HG03442 (cell line): ENCODE data around the gene MATN3.
A peak's percentile ranks its signal among the peaks of the same experiment; 100 is the strongest.

Experiments used
- ATAC-seq: cut with Tn5 transposase; IDR thresholded peaks from one replicate; pipeline ENCODE4 v1.9.1; 2021; ENCODE audit warnings: mild to moderate bottlenecking, moderate library complexity; ENCODE audit not compliant: unreplicated experiment

MATN3 gene

DNA sequence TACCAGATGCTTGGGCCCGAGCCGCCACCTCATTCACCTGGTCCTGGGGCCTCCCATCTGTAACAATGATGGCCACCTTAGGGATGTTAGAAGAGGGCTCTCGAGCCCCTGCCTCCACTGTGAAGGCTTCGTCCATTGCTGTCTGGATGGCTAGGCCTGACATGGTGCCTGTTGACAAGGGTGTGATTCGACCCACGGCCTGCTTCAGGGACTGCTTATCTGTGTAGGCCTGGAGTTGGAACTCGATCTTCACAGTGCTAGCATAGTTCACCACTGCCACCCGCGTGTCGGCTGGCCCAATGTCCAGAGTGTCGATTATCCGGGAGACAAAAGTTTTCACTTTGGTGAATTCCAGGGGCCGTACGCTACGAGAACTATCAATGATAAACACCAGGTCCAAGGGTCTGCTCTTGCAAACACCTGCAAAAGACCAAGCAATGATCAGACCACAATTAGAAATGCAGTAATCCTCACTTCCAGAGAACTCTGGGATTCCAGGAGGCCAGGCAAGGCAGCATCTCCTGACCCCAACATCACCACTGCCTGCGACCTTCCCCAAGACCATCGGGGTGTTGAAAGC is 6.5 kb downstream of the MATN3 start:
- ATAC-seq = no peak

- no peak for ATAC-seq
These were observed 7.3 kb downstream of the MATN3 start for GRCh38 chr2:20005067-20005627.

GRCh38 chr2:20001361-20001863 is 11.1 kb downstream of the MATN3 start:
- ATAC-seq = no peak

- no peak for ATAC-seq
These were observed 18.7 kb downstream of the MATN3 start for GRCh38 chr2:19993731-19994130.

DNA sequence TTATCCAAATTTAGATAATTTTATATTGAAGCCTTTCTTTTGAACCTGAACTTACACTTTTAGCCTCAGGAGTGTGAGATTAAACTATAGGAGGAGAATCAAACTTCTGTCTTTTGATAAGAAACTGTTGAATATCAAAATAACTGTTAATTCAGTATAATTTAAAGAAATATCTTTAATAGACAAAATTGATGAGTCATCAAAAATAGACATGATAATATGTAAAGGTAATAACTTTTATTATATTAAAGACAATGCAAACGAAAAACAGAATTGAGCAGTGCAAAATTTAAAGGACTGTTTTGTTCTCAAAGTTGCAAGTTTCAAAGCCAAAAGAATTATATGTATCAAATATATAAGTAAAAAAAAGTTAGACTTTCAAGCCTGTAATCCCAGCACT is 20.6 kb downstream of the MATN3 start:
- no peak for ATAC-seq

- no peak for ATAC-seq
These were observed 22.1 kb downstream of the MATN3 start for GRCh38 chr2:19990416-19990728.

- peak; percentile 92 for ATAC-seq
These were observed 22.6 kb downstream of the MATN3 start, which contains the start of gene WDR35 for GRCh38 chr2:19989667-19990415. TSS of gene WDR35 (minus strand) at chr2:19990105. CDS start at chr2:19990015, 90 bp downstream.

DNA sequence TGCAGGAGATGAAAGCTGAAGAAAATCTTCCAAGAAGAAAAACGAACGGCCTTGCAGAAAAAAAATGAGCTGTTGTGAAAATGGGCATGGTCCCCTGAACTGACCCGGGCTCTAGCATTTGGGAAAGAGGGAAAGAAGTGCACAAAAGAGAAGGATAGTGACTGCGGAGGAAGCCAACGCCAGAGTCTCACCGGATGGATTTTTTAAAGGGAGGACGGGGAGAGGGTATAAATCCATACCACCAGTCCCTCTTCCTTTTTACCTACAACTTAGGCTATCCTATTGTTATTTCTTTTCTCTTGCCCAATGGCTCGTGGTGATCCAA is 23.2 kb downstream of the MATN3 start:
- no peak for ATAC-seq

GRCh38 chr2:19988600-19988999 is 23.9 kb downstream of the MATN3 start:
- ATAC-seq = no peak

GRCh38 chr2:19987936-19988335 is 24.5 kb downstream of the MATN3 start:
- peak; percentile 66 for ATAC-seq

- ATAC-seq = no peak
These were observed 30.2 kb downstream of the MATN3 start for GRCh38 chr2:19982268-19982667.

DNA sequence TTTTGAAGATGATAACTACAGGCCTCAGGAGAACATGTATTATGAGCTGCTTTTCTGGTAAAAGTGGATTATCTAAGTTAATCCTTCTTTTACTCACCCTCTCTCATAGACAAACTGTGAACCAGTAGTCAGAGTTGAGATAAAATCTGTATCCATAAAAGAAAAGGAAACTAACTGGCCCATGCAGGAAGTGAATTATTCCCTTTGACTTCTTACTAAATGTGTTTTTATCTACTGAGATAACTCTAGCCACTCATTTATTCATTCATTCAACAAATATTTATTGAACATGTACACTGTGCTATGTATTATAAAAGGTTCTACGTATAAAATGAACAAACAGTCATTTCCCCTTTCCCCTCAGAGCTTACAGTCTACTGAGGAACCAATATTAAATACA is 32.5 kb downstream of the MATN3 start:
- ATAC-seq = no peak

DNA sequence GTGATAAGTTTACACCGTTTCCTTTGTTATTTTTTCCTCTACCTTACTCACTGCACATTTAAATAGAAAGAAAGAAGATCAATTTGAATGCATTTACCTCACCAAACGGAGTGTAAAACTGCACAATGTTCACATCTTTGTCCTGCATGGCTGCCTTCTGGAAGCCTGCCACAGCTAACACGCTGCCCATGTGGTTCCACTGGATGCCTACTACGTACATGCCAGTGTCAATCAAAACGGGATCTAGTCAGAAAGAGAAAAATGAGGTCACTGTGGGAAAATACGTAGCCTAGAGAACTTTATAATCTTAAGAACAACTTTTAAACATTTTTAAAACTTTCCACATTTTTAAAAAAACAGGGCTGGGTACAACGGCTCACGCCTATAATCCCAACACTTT is 39.0 kb downstream of the MATN3 start:
- ATAC-seq = no peak

- no peak for ATAC-seq
These were observed 40.8 kb downstream of the MATN3 start for GRCh38 chr2:19971691-19972090.

GRCh38 chr2:19963386-19963785 is 49.1 kb downstream of the MATN3 start:
- no peak for ATAC-seq

GRCh38 chr2:19955544-19956422 is 56.7 kb downstream of the MATN3 start:
- peak; percentile 77 for ATAC-seq

- ATAC-seq = no peak
These were observed 63.4 kb downstream of the MATN3 start for GRCh38 chr2:19949071-19949470.

DNA sequence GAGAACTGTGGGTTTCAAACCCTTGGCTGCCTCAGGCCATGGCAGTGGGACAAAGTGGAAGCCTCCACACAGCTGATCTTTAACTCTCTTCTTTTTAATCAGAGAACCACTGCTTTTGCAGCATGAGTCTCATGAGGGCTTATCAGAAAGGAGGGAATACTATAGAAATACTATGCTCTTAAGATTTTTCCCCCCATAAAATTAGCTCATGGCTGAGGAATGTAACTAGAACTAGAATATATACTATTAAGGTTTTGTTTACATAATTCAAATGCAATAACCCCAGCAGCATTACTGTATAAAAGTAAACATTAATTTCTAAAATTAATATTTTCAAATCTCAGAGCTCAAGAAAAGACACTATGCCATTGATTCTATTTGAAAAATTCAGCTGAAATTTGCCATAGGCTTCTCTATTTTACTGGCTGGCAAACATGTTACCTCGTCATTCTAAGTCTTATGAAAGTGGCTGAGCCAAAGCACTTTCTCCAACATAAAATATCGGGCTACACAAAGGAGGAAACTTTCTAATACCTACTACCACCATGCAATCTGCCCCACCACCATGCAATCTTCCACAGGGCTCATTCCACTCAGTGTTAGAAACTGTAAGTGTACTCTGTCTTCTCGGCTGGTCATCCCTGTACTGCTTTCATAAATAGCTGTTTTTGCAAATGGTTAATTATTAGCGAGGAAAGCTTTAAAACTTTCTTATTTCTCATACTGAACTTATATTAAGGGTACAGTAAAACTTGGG is 65.1 kb downstream of the MATN3 start:
- ATAC-seq = no peak

DNA sequence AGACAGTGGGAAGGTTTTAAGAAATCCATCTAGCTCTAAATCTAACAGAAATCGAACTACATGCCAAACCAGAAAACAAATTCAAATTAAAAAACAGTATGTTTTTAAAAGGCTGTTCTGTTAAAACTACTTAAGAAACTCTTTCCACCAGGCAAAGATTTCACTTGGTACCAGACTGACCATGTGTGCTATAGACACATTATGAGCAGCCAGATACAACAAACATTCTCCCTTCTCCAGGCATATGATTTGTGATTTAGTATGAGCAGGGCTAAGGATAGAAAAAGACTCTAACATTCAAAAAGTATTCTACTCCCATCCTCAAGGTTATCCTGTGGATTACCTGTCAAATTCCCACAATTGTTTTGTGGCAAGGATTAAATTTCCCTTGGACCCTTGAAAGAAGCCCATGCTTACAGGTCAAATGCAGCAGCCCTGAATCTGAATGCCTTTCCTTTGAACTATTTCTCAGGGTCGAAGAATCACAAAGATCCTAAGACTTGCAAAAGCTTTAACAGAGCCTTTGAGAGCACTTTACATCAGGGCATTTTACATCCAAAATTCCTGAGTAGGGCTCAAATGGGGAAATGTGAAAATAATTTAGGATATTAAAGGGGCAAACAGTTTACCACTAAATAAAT is 68.1 kb downstream of the MATN3 start:
- ATAC-seq = no peak

DNA sequence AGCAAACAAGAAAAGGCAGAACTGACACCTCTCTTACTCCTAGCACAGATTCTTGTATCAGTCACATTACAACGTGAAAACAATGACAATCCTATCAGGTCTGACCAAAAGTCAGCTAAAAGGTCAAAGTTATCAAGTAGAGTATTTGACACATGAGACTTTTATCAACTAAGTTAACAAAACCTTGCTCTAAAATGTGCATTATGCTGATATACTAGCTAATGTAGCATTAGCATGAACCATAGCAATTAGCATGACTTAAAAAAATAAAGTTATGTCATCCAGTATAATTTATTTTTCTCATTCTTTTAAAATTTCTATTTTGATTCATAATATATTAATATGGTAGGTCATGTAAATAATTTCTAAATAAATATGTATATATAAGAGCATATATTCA is 69.3 kb downstream of the MATN3 start:
- no peak for ATAC-seq
